ENCODE data around the gene MYG1.

Gene MYG1, protein sequence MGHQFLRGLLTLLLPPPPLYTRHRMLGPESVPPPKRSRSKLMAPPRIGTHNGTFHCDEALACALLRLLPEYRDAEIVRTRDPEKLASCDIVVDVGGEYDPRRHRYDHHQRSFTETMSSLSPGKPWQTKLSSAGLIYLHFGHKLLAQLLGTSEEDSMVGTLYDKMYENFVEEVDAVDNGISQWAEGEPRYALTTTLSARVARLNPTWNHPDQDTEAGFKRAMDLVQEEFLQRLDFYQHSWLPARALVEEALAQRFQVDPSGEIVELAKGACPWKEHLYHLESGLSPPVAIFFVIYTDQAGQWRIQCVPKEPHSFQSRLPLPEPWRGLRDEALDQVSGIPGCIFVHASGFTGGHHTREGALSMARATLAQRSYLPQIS

GRCh38 chr12:53299454-53300180 is at the start of gene MYG1:
Gene MYG1, plus strand, starts transcription at chr12:53299695. Its CDS starts 43 bp downstream, at chr12:53299738.
- DNase-seq: peak; percentile 69 to 85

- DNase-seq: peak; percentile 43 to 75
These were observed 47.8 kb upstream of the MYG1 start for GRCh38 chr12:53251477-53252348.

DNA sequence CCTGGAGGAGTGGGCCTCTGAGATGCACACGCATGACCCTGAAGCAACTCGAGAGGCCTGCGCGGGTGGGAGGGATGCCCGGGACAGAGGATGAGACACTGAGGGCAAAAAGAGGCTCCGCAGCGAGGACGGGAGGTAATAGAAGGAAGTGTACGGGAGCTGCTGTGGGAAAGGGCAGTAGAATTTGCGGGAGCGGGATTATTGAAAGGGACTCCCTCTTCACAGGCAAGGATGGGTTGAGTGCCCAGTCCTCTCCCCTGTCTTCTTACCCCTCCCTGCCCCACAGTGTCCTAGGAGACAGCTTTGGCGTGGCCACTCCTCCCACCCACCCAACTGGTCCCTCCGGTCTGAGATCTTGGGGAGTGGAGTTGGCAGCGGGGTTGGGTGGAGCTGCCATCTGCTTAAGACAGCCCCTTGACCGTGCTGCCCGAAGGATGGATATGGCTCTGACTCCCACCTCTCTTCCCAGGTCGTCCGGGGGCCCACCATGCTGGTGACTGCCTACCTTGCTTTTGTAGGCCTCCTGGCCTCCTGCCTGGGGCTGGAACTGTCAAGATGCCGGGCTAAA is 47.1 kb upstream of the MYG1 start:
- DNase-seq: peak in 1 of 2 experiments; percentile 36

DNA sequence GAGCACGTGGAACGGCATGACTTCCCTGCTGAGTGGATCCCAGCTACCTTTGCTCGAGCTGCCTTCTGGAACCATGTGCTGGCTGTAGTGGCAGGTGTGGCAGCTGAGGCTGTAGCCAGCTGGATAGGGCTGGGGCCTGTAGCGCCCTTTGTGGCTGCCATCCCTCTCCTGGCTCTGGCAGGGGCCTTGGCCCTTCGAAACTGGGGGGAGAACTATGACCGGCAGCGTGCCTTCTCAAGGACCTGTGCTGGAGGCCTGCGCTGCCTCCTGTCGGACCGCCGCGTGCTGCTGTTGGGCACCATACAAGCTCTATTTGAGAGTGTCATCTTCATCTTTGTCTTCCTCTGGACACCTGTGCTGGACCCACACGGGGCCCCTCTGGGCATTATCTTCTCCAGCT is 46.2 kb upstream of the MYG1 start:
- no peak for DNase-seq

DNA sequence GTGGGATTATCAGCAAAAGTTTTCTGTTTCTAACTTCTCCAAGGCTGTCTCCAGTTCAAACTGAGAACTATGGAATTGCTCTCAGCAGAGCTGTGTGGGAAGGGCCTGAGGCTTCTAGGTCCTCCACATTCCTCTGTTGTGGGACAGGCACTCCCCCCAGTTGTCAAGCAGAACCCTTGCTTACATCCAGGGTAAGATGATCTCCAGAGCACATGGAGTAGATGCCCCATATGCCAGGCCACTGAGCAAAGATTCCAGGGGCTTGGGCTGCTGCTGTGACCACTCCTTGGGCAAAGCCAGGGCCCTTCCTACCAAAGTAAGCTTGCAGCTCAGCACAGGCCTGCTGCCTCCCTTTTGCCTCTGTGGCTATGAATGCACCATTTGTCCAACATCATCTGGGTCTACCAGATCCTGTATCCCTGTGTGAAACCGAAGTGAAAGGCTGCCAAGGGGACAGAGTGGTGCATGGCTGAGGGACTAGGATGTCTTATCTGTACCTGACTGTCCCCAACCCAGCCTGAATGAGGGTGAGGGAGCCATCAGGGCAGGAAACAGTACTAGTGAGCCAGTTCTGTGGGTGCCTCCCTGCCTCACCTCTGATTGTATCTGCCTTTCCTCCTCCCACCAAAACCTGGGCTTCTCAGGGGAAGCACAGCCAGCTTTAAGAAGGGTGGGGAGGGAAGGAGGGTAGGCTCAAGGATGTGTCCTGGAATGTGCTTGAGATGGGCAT is 44.5 kb upstream of the MYG1 start:
- no peak for DNase-seq

DNA sequence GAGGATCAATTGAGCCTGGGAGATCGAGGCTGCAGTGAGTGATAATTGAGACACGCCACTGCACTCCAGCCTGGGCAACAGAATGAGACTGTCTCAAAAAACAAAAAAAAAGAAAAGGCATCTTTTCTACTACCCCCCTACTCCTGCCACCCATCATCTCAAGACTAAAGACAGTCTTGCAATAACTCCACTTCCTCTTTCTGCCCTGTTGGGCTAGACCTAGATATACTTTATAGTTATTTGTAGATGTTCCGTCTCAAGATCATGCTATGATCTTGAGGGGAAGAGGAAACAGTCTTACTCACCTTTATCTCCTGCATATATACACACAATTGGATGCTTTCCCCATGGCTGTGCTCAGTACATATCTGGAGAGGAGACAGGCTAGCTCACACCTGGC is 43.5 kb upstream of the MYG1 start:
- no peak for DNase-seq

- peak in 1 of 2 experiments; percentile 10 for DNase-seq
These were observed 40.7 kb upstream of the MYG1 start for GRCh38 chr12:53258541-53259539.

DNA sequence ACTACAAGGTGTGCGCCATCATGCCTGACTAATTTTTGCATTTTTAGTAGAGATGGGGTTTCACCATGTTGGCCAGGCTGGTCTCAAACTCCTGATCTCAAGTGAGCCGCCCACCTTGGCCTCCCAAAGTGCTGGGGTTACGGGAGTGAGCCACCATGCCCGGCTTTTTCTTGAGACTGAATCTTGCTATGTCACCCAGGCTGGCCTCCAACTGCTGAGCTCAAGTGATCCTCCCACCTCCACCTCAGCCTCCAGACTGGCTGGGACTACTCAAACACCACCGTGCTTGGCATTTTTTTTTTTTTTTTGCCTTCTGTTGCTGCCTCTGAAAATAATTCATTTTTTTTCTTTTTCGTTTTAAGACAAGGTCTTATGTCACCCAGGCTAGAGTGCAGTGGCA is 39.6 kb upstream of the MYG1 start:
- no peak for DNase-seq

DNA sequence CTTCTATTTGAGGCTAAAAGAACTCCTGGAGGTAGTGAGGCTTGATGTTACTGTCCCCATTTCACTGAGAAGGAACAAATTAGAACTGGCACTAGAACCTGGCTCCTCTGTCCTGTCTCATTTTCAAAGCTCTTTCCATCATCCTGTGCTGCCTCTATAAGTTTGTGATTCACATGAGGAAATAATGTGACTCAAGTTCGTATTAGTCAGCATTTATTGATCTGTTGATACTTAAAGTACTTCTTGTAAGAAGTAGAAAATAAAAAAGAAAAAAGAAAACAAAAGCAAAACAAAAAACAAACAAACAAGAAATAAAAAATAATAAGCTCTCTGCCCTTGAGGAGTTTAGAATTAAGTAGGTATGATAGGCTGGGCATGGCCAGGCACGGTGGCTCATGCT is 33.7 kb upstream of the MYG1 start:
- no peak for DNase-seq

DNA sequence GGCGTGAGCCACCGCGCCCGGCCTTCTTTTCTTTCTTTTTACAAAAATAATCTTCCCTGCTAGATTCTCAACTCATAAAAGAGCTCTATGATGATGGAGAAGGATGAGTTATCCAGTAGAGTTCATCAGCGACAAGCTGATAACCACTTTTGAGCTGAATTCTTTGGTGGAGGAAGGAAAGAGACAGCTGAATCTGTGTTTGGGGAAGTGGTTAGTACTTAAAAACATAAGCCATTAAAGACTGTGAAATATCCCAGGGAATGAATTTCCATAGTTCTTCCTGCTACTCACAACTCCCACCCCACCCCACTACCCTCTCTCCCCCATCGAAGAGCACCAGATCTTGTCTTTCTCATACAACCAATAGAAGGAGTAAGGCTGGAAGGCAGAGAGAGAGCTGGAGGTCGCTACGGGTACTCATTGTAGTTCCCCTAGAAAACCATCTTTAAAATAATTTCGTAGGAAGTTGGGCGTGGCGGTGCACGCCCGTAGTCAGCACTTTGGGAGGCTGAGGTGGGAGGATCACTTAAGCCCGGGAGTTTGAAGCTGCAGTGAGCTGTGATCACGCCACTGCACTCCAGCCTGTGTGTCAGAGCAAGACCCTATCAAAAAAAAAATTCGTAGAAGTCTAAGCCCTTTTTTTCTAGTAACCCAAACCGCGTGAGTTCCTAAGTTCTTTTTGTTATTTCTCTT is 32.0 kb upstream of the MYG1 start:
- DNase-seq: no peak

GRCh38 chr12:53267999-53268629 is 31.4 kb upstream of the MYG1 start, which contains the start of gene ESPL1:
Gene ESPL1, plus strand, starts transcription at chr12:53268299. Its CDS starts 468 bp downstream, at chr12:53268767.
- DNase-seq: peak; percentile 66 to 72

DNA sequence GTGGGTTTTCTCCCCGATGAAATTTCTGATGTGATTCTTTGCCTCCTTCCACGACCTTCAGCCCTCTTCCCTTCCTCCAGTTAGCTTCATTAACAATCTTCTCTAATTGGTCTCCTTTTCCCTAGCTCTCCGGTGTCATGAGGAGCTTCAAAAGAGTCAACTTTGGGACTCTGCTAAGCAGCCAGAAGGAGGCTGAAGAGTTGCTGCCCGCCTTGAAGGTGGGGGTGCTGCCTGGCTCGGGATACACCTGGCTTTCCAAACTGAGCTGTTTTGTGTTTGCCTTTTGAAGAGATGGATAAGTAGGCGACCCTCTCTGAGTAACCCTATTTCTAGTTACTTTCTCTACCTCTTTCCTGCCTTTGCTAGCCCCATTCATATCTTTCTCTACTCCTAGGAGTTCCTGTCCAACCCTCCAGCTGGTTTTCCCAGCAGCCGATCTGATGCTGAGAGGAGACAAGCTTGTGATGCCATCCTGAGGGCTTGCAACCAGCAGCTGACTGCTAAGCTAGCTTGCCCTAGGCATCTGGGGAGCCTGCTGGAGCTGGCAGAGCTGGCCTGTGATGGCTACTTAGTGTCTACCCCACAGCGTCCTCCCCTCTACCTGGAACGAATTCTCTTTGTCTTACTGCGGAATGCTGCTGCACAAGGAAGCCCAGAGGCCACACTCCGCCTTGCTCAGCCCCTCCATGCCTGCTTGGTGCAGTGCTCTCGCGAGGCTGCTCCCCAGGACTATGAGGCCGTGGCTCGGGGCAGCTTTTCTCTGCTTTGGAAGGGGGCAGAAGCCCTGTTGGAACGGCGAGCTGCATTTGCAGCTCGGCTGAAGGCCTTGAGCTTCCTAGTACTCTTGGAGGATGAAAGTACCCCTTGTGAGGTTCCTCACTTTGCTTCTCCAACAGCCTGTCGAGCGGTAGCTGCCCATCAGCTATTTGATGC is 30.6 kb upstream of the MYG1 start:
- DNase-seq: no peak

- no peak for DNase-seq
These were observed 25.1 kb upstream of the MYG1 start for GRCh38 chr12:53274445-53274844.

DNA sequence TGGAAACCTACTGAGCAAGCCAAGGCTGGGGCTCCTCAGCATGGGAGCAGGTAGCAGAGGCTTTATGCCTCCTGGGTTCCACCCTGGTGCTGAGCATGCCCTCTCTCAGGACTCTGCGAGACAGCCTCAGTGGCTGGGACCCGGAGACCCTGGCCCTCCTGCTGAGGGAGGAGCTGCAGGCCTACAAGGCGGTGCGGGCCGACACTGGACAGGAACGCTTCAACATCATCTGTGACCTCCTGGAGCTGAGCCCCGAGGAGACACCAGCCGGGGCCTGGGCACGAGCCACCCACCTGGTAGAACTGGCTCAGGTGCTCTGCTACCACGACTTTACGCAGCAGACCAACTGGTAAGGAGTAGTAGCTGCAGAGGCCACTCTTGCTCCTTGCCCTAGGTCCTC is 23.0 kb upstream of the MYG1 start:
- no peak for DNase-seq

DNA sequence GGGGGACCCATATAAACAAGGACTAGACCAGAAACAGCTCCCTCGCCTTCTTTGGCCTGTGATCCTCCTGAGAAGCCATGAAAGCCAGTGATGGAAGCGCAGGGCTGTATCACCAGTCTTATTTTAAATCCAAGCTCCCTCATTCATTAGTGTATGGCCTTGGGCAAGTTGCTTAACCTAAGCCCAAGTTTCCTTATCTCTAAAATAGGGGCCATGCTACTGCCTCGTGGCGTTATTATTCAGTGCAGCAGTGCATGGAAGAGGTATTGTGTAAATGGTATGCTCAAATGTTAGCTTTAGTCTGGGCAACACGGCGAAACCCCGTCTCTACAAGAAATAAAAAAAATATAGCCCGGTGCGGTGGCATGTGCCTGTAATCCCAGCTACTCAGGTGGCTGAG is 21.5 kb upstream of the MYG1 start:
- no peak for DNase-seq

DNA sequence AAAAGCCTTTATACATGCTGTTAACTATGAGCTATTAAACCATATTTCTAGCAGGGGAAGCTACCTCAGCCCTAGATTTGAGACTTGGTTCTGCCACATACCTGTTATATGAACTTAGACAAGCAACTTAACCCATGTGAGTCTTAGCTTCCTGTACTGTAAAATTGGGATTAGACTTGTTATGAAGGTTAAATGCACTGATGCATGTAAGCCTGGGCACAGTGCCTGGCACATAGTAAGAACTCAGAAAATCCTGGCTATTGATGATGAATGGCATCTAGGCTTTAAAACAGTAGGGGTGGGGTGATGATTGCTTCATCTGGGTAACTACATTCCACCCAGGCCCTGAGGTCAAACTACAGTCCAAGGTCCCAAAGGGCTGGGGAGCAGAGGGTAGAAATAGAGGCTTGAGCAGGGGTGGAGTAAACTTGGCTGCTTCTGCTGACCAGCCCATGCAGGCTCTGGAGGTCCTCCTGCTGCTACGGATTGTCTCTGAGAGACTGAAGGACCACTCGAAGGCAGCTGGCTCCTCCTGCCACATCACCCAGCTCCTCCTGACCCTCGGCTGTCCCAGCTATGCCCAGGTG is 20.1 kb upstream of the MYG1 start:
- no peak for DNase-seq

GRCh38 chr12:53279888-53280498 is 19.5 kb upstream of the MYG1 start:
- no peak for DNase-seq

- DNase-seq: no peak
These were observed 13.0 kb upstream of the MYG1 start for GRCh38 chr12:53286448-53286847.

Measured in NCI-H524 (cell line).